Stomach (tissue), 9 donors: ENCODE data around the gene FANCE. TPM values are rescaled to one million over a fixed set of nuclear protein-coding genes. Genes with fewer than 3 reads are reported as not detected.

Experiments
- DNase-seq, 2 donors: peaks; one replicate each; pipeline versions ENCODE4 v3.0.0 to v3.0.0-alpha.2; 2013 to 2019
- H3K27ac ChIP-seq, 5 donors: fragments of 200-600 bp in 4 of 5; sonication (generic) in 4 of 5; one replicate each; pipeline ENCODE4 v1.5.1; 2013 to 2019; ENCODE audit warnings: mild to moderate bottlenecking in 1 of 5, moderate library complexity in 1 of 5
- H3K27me3 ChIP-seq, 3 donors: fragments of 200-600 bp; sonication (generic); one replicate each; pipeline ENCODE4 v1.5.1; 2017 to 2019; ENCODE audit warnings: mixed run types in 1 of 3
- H3K36me3 ChIP-seq, 4 donors: fragments of 200-600 bp; sonication (generic); 1 replicate in 3 of 4; 2 replicates in 1 of 4; pipeline ENCODE4 v1.5.1; 2016 to 2019
- H3K4me1 ChIP-seq, 4 donors: fragments of 200-600 bp; sonication (generic); one replicate each; pipeline ENCODE4 v1.5.1; 2016 to 2019
- H3K4me3 ChIP-seq, 4 donors: fragments of 200-600 bp; sonication (generic) in 3 of 4; one replicate each; pipeline ENCODE4 v1.5.1; 2016 to 2019; ENCODE audit warnings: mild to moderate bottlenecking in 1 of 4
- H3K9me3 ChIP-seq, 4 donors: fragments of 200-600 bp; sonication (generic); one replicate each; pipeline ENCODE4 v1.5.1; 2016 to 2019
- CTCF ChIP-seq, 7 experiments: fragments of 450-650 bp in 4 of 7; fragments of 200-600 bp in 3 of 7; sonication (generic) in 3 of 7; IDR thresholded peaks; one replicate each; pipeline ENCODE4 v1.5.1; 2016 to 2019; ENCODE audit warnings: antibody characterized with exemption in 7 of 7, control low read depth in 2 of 7, mild to moderate bottlenecking in 1 of 7
- EP300 ChIP-seq: sonication (generic); formaldehyde crosslinking; IDR thresholded peaks from one replicate; pipeline ENCODE4 v1.6.1; 2017; ENCODE audit warnings: antibody characterized with exemption
- POLR2A ChIP-seq, 4 donors: fragments of 450-650 bp; IDR thresholded peaks; one replicate each; pipeline ENCODE4 v1.6.1; 2016; ENCODE audit warnings: antibody characterized with exemption in 4 of 4, control low read depth in 2 of 4, mild to moderate bottlenecking in 1 of 4, moderate library complexity in 1 of 4
- POLR2AphosphoS5 ChIP-seq, 3 donors: sonication (generic); formaldehyde crosslinking; IDR thresholded peaks; one replicate each; pipeline ENCODE4 v1.6.1; 2016; ENCODE audit warnings: antibody characterized with exemption in 3 of 3
- WGBS, 5 donors: extraction: QIAGEN DNeasy Blood & Tissue Kit in 3 of 5; methylation state at CpG; one replicate each; pipeline versions ENCODE4 v1.1.5 to v1.1.7; 2013 to 2018; 5-methylcytosine and 5-hydroxymethylcytosine counted together
- intact Hi-C: fragments of 100-400 bp; cut with DNase I; formaldehyde crosslinking; loops from one replicate; pipeline ENCODE4 v1.15.1; 2023; ENCODE audit warnings: low total_unique reads
- polyA plus RNA-seq, 3 donors: library from polyadenylated mRNA; stranded (reverse); fragments of 200-250 nt; gene quantifications; one replicate each; pipeline ENCODE4 v1.2.3, GENCODE V29; 2013
- total RNA-seq, 5 donors: library from RNA; depleted of rRNA; stranded (reverse); fragments of >200 nt; gene quantifications; one replicate each; pipeline versions ENCODE4 v1.1.0 to v1.2.3, GENCODE V29; 2014 to 2016
- donor health status: healthy with polysubstance abuse.
- donor health status: Bipolar disorder and iron deficiency.
- donor health status: healthy.

FANCE gene
- total and polyA plus RNA-seq, 8 donors, result 1.3 to 8.3 (median 3.3) TPM

- Histone ChIP-seq H3K4me3 (no peak overlapping the region), H3K27me3 (no peaks in the 10 kb centered on the region), H3K4me1 (peaks cover 39 to 62% (median 49%) of the 10 kb centered on the region in 4 donors), H3K27ac (peak overlapping the region in 3 of 5 donors; percentile 8 to 98 (median 89)), H3K9me3 (no peaks in the 10 kb centered on the region), H3K36me3 (peaks cover 8 to 51% (median 41%) of the 10 kb centered on the region in 4 donors)
- no peak for DNase-seq
- intact Hi-C loops, result no loop called here
- WGBS, 5 donors, result 78 to 88% (median 87%) methylated on average over 13 of the region's 13 CpGs
- TF ChIP-seq POLR2A (IDR thresholded peaks at IDR 0.05) (no peak), EP300 (no peak), POLR2AphosphoS5 (IDR thresholded peaks at IDR 0.05) (no peak), CTCF (IDR thresholded peaks at IDR 0.05) (no peak)
Measured at GRCh38 chr6:35483893-35484645, 31.9 kb downstream of the FANCE start.

GRCh38 chr6:35484921-35485392 lies 32.8 kb downstream of the FANCE start:
- no peak for DNase-seq
- no peak for TF ChIP-seq EP300
- no peak for TF ChIP-seq POLR2AphosphoS5 (IDR thresholded peaks at IDR 0.05)
- TF ChIP-seq POLR2A (IDR thresholded peaks at IDR 0.05), result no peak
- no peak for TF ChIP-seq CTCF (IDR thresholded peaks at IDR 0.05)
- Histone ChIP-seq H3K27me3 (no peaks in the 10 kb centered on the region), H3K4me1 (peaks cover 41 to 71% (median 56%) of the 10 kb centered on the region in 4 donors), H3K27ac (peak overlapping the region in 4 of 5 donors; percentile 85 to 98 (median 94)), H3K9me3 (no peaks in the 10 kb centered on the region), H3K36me3 (peaks cover under 1 to 42% (median 33%) of the 10 kb centered on the region in 4 donors), H3K4me3 (peak overlapping the region in 1 of 4 donors; percentile 31)
- intact Hi-C loops, result no loop called here
- 76 to 93% (median 91%) methylated on average over 7 of the region's 7 CpGs for WGBS, 5 donors

- DNase-seq, result peak; percentile 52 to 85
- Histone ChIP-seq H3K9me3 (no peaks in the 10 kb centered on the region), H3K27me3 (no peaks in the 10 kb centered on the region), H3K27ac (peak overlapping the region; percentile 73 to 98 (median 89)), H3K36me3 (peaks cover 0 to 37% (median 28%) of the 10 kb centered on the region in 4 donors), H3K4me1 (peaks cover 45 to 76% (median 61%) of the 10 kb centered on the region in 4 donors), H3K4me3 (peak overlapping the region; percentile 22 to 32 (median 28))
- intact Hi-C loops, result no loop called here
- 40 to 47% (median 45%) methylated on average over 4 to 11 of the region's 11 CpGs for WGBS, 5 donors
- TF ChIP-seq POLR2AphosphoS5 (IDR thresholded peaks at IDR 0.05) (no peak), POLR2A (IDR thresholded peaks at IDR 0.05) (no peak), EP300 (no peak), CTCF (IDR thresholded peaks at IDR 0.05) (no peak)
Measured at GRCh38 chr6:35485402-35485877, 33.3 kb downstream of the FANCE start.

GRCh38 chr6:35486005-35486925 lies 34.1 kb downstream of the FANCE start:
- H3K4me3 ChIP-seq, result peak overlapping the region; percentile 22 to 32 (median 28)
- intact Hi-C loops, result no loop called here

More at GRCh38 chr6:35486005-35486925, 34.1 kb downstream of the FANCE start:
- TF ChIP-seq POLR2AphosphoS5 (IDR thresholded peaks at IDR 0.05) (peak; percentile 33 to 69 (median 68)), EP300 (no peak), POLR2A (IDR thresholded peaks at IDR 0.05) (no peak), CTCF (IDR thresholded peaks at IDR 0.05) (no peak)
- Histone ChIP-seq H3K27ac (peak overlapping the region; percentile 73 to 98 (median 89)), H3K27me3 (no peaks in the 10 kb centered on the region), H3K9me3 (no peaks in the 10 kb centered on the region), H3K4me1 (peaks cover 51 to 84% (median 68%) of the 10 kb centered on the region in 4 donors), H3K36me3 (peaks cover 0 to 30% (median 24%) of the 10 kb centered on the region in 4 donors)
- peak; percentile 86 to 95 for DNase-seq
- WGBS, 5 donors, result 23 to 57% (median 33%) methylated on average over 21 to 61 of the region's 61 CpGs
